SIG-M5 (cell line): Measurements from ENCODE around the gene LPO.

Experiments
- DNase-seq: peaks from one replicate; lab custom pipeline; 2025; lab: John Stamatoyannopoulos, UW

Gene LPO

DNA sequence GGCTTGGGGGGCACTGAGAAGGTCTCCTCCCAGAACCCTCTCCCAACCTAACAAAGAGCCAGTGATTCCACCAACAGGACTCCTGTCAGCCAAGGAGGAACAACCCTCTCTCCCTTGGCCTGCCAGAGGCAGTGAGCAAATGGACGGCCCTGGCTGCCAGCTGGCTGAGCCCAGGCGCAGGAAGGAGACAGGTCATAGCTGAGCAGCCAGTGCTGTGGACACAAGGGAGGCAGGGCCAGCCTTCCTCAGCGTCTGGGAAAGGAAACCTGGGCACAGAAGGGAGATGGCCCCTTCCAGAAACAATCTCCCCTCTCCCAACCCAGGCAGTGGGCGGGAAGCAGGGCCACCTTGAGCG, 40.3 kb downstream of the LPO start:
- DNase-seq: no peak

DNA sequence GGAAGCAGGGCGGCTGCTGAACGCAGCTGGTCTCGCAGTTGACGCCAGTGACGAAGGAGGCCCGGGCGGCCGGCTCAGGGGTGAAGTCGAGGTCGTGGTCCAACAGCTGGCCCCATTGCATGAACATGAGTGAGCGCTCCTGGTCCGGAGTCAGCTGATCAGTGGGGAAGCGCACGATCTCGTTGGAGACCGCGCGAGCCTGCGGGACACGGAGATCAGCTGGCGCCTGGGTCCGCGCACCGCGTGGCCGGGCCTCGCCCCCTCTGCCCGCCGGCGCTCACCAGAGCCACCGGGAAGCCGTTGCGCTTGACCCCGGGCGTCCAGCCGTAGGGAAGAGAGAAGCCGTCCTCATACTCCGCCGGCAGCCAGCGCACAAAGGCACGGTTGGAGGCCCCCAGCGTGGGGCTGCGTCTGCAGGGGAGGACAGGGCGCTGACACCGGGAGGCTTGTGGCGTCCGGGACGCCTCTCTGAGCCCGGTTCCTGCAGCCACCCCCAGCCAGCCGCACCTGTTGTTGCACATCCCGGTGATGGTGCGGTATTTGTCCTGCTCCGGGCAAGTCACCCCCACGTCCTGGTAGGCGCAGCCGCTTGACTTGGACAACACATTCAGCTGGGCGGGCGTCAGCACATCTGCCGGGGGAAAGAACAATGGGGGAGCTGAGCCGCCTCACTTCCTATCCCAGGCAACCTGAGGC, 40.8 kb downstream of the LPO start:
- no peak for DNase-seq

DNA sequence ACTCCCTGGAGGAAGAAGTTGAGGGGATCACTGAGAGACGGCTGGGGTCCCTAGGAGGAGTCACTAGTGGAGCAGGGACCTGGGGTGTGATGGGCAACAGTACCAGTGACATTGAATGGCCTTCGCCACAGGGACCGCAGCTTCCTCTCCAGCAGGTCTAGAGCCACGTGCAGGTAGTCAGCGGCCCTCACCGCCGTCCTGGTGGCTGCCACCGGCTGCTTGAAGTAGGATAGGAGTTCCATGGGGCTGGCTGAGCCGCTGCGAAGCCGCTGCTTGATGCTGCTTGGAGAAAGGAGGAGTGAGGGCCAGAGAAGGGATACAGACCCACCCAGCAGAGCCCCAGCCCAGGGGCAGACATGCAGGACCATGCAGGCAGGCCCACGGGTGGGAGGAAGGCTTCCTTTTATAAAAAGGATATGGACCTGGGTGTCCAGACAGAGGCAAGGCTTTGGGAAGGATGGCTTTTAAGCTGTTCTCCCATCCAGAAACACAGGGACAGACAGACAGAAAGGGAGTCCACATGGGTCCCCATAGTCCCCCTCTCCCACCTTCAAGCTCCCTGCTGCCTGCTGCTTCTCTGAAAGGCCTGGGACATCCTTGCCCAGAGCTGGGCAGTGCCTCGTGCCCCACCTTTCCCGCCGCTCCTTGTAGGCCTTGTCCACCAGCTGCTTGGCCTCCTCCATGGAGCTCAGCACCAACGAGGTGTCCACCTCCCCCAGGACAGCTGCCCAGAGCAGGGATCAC, 41.5 kb downstream of the LPO start:
- no peak for DNase-seq

DNA sequence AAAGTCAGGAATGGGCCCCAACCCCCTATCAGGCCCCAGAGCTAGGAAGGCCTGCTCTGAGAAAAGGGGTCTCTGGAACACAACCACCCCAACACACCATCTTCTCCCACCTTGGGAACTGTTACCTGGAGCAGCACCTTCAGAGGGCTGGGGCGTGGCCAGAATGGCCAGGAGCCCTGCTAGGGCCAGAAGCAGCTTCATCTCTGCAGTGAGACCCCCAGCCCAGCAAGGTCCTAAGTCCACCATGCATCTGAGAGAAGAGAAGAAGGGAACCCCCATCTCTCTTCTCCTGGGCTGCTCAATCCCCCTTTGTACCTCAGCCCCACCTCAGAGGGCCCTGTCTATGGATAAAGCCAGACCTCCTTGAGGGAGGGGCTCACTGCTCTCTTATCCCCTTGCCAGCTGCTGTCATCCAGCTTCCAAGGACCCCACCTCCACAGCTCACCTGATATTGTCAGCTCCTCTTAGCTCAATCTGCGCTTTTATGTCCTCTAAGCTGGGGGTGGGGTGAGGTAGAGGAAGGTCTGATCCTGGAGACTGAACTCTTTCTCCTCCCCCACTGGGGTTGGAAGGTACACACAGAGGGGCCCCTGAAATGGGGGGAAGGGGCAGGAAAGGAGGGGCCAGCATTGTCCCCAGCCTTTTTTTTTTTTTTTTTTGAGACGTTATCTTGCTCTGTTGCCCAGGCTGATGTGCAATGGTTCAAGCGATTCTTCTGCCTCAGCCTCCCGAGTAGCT, 42.3 kb downstream of the LPO start, which contains the start of gene MPO:
Gene MPO, minus strand, starts transcription at position 456 of the 738 bp plus-strand sequence. Its CDS starts 177 bp downstream, at position 279.
- DNase-seq: peak; percentile 89

- DNase-seq: peak; percentile 98
Measured at GRCh38 chr17:58281511-58282011, 43.2 kb downstream of the LPO start.

GRCh38 chr17:58282442-58282841, 44.1 kb downstream of the LPO start:
- no peak for DNase-seq

DNA sequence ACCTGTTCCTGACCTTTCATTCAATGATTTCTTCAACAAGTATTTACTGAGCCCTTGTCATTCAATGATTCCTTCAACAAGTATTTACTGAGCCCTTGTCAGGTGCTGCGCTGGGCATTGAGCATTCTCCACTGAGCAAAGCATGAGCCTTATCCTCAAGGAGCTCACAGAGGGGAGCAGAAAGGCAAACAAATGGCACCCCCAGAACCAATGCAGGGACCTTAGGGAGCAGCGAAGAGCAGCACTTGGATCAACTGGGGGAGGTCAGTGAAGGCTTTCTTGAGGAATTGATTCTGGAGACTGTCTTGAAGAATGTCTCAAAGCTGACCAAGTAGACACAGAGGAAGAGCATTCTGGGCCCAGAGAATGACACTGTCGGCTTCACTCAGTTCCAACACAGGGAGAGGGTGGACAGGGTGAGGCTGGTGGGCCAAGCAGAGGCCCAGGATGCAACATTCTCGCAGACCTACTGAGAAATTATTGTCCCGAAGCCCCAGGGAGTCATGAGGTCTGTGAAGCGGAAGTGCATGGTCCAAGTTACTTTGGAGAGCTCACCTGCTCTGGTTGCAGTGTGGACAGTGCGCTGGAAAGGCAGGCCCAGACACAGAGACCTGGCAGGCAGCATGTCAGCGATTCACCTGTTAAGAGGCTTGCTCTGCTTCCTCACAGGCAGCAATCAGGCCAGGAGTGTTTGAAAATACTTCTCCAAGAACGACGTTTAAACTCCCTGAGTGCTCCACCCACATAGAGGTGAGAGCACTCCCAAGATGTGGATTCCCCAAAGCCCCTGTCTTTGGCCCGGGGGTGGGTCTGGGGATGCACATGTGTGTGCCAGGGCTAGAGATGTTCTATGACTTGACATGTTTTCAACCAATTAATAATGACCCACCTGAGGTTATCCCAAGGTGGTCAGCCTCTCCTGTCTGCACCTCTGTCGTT, 45.6 kb downstream of the LPO start:
- DNase-seq: no peak

- DNase-seq: peak; percentile 96
Measured at GRCh38 chr17:58284613-58285421, 46.4 kb downstream of the LPO start.

DNA sequence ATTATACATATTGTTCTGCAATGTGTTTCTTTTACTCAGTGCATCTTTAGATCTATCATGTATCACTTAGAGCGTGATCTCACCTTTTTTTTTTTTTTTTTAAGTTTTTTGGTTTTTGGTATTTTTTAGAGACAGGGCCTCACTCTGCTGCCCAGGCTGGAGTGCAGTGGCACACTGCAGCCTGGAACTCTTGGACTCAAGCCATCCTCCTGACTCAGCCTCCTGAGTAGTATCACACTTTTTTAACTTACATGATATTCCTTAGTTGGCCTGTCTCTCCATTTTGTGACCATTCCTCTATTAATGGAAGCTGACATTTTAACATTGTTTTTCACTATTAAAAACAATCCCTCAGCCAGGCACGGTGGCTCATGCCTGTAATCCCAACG, 47.0 kb downstream of the LPO start:
- no peak for DNase-seq

GRCh38 chr17:58289869-58290268, 51.5 kb downstream of the LPO start:
- DNase-seq: no peak

DNA sequence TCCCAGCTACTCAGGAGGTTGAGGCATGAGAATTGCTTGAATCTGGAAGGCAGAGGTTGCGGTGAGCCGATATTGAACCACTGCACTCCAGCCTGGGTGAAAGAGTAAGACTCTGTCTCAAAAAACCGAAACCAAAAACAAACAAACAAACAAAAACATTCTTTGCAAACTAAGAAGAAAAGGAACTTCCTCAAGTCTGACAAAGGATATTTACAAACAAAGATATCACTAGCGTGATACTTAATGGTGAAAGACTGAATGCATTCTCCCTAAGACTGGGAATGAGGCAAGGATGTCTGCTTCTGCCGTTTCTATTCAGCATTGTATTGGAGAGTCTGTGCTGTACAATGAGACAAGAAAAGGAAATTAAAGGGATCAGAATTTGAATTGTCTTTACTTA, 52.9 kb downstream of the LPO start:
- no peak for DNase-seq

DNA sequence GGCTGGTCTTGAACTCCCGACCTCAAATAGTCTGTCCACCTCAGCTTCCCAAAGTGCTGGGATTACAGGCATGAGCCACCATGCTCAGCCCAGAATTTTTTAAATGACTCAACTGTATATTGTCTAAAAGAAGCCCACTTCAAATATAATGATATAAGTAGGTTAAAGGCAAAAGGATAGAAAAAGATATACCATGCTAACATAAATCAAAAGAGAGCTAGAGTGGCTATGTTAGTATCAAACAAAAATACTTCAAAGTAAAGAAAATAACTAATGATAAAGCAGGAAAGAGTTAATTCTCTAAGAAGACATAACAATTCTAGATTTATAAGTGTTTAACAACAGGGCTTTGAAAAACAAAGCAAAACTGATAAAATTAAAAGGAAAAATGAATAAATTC, 55.6 kb downstream of the LPO start:
- DNase-seq: no peak

DNA sequence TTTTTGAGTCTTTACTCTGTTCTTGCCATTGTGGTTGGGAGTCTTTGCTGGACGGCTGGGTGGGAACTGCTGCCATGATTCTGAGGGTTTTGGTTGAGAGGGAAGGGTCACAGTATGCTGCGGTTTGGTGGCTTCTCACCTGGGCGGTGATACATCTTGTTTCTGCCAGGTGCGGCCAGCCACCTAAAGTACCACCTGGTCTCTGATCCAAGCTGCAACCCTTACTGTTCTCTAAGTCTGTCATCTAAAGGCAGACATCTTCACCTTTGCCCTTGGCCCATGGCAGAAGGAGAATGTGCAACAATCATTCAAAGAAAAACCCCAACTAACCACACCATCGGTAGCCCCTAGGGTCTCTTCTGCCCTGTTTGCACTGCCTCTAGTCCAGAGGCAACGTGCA, 62.0 kb downstream of the LPO start:
- DNase-seq: no peak

- DNase-seq: no peak
Measured at GRCh38 chr17:58301504-58302150, 63.2 kb downstream of the LPO start.

- DNase-seq: no peak
Measured at GRCh38 chr17:58302171-58302918, 64.0 kb downstream of the LPO start.

GRCh38 chr17:58302919-58303585, 64.7 kb downstream of the LPO start:
- DNase-seq: no peak

DNA sequence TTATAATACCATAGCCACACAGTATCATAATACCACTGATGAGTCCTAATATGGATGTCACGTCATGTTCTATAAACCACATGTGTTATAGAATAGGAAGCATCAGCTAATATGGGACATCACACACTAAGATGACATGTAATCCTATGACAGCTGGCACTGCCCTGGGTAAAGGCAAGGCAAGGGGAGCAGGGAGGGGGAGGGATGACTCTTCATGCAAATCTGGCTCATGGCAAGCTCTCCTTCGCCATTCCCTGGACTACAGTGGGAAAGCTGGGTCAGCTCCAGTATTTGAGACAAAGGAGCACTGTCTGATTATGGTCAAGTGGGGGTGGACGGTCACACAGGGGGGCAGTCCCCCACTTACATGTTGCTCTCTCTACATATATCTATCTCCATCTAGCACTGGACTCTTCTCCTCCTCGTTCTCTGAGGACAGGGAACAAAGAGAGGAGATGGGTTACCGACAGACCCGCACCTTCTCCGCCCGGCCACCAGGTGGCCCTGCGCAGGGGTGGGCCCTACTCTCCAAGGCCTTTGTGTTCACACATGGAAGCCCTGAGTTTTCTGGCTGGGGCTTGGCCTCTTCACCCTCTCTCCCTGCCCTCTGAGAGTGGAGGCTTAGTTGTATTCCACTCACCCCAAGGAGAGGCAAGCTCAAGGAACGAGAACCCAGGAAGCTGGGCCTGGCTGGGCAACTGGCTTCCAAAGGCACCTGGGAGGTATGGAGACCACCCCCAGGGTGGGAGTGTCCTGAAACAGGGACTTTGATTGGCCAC, 65.8 kb downstream of the LPO start:
- DNase-seq: no peak
